KMS-11 (cell line): ENCODE measurements around the gene PAPOLB.

Experiments used
- H2AFZ ChIP-seq: fragments of 200-600 bp; sonication (generic); 2 replicates; pipeline ENCODE4 v1.6.1; 2016; ENCODE audit warnings: antibody characterized with exemption, mixed run types, low read depth
- H3K27ac ChIP-seq: fragments of 200-600 bp; sonication (generic); 2 replicates; pipeline ENCODE4 v1.6.1; 2016; ENCODE audit warnings: mild to moderate bottlenecking, mixed run types
- H3K27me3 ChIP-seq: fragments of 200-600 bp; sonication (generic); 2 replicates; pipeline ENCODE4 v1.6.1; 2017; ENCODE audit warnings: mild to moderate bottlenecking, low read depth, mixed run types, moderate library complexity; ENCODE audit not compliant: insufficient read depth
- H3K36me3 ChIP-seq: fragments of 200-600 bp; sonication (generic); 2 replicates; pipeline ENCODE4 v1.6.1; 2017; ENCODE audit warnings: mild to moderate bottlenecking, mixed run types; ENCODE audit not compliant: insufficient read depth
- H3K4me1 ChIP-seq: fragments of 200-600 bp; sonication (generic); 2 replicates; pipeline ENCODE4 v1.6.1; 2016; ENCODE audit warnings: mild to moderate bottlenecking, low read depth, mixed run types; ENCODE audit not compliant: poor library complexity, severe bottlenecking
- H3K4me2 ChIP-seq: fragments of 200-600 bp; sonication (generic); 2 replicates; pipeline ENCODE4 v1.7.0; 2016; ENCODE audit warnings: mild to moderate bottlenecking, mixed run types
- H3K4me3 ChIP-seq: fragments of 200-600 bp; sonication (generic); IDR thresholded peaks from 2 replicates; pipeline ENCODE4 v1.6.1; 2017; ENCODE audit warnings: low read depth, low read length, mixed read lengths; ENCODE audit not compliant: insufficient read depth
- H3K79me2 ChIP-seq: fragments of 200-600 bp; sonication (generic); 2 replicates; pipeline ENCODE4 v1.6.1; 2016; ENCODE audit warnings: low read depth, mixed run types; ENCODE audit not compliant: insufficient read depth
- H3K9ac ChIP-seq: fragments of 200-600 bp; sonication (generic); 2 replicates; pipeline ENCODE4 v1.6.1; 2016; ENCODE audit warnings: mild to moderate bottlenecking, mixed run types
- H4K20me1 ChIP-seq: fragments of 200-600 bp; sonication (generic); 2 replicates; pipeline ENCODE4 v1.6.1; 2016; ENCODE audit warnings: mild to moderate bottlenecking, mixed run types; ENCODE audit not compliant: insufficient read depth
- TF ChIP-seq, protein P1 (sequence below): fragments of 200-600 bp; sonication (generic); conservative IDR thresholded peaks from 2 replicates; pipeline ENCODE4 v1.6.1; 2017; ENCODE audit warnings: low read depth, mild to moderate bottlenecking, antibody characterized with exemption, low read length, moderate library complexity, mixed read lengths

The PAPOLB gene

DNA sequence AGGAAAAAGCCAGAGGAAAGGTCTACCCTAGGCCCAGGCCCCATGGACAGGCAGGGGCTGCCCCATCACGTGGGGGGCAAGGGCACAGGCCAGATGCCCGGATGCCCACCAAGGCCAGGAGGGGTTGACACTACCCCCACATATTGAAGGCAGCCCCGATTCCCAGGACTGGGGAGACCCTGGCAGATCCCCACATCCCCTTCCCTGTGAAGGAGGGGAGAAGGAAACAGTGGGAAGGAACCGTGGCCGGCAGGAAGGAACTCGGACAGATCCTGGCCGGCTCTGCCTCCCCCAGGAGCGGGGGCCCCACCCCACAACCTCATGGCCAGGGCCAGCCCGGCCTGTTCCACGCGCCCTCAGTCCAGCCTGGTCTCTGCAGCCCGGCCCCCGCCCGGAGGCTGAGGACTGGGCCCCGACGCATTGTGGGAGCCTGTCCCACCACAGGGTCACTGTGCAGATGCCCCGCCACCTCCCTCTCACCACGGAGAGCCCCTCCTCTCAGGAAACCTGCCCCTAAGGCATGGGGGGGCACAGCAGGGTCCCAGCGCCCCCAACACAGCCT is 41.3 kb downstream of the PAPOLB start:
- no peaks in the 10 kb centered on the region for H3K4me1 ChIP-seq
- no peak overlapping the region for H3K9ac ChIP-seq

DNA sequence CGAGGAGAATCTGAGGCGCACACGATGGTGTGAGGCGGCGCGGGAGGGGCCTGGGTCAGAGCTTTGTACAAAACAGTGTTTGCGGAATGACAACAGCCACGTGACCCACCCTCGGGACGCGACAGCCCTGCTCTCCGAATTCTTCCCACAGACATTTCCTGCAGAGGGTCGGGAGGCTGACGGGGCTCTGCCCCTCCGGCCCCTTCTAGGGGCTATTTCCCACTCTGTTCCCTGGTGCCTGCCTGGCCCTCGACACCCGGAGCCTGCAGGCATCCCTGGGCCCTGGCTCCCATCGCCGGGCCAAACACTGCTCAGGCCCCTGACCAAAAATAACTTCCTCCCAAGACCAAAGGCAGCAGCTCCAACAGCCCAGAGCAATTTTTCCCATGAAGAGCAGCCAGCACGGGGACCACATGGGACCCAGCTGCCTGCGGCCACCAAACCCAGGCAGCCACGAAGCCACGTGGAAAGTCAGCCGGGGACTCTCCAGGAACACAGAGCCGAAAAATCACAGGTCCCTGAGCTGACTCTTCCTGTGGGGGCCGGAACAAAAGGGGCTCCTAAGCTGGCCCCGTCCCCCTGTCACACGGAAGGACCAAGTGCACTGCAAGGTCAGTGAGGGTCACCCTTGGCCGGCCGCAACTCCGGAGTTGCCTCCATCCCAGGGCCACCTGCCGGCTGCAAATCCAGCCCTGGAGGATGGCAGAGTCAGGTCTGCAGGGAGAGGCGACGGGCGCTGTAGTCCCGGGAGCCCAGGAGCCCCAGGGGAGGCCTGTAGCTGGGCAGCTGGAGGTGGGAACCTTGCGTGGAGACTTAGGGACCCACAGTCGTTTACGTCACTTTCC is 42.0 kb downstream of the PAPOLB start:
- Histone ChIP-seq H2AFZ (no peak overlapping the region), H3K36me3 (no peaks in the 10 kb centered on the region), H3K4me2 (no peak overlapping the region), H3K79me2 (no peaks in the 10 kb centered on the region), H3K27me3 (no peaks in the 10 kb centered on the region), H4K20me1 (no peaks in the 10 kb centered on the region), H3K27ac (no peak overlapping the region), H3K4me1 (no peaks in the 10 kb centered on the region), H3K4me3 (no peak overlapping the region), H3K9ac (no peak overlapping the region)
- TF ChIP-seq, protein P1, sequence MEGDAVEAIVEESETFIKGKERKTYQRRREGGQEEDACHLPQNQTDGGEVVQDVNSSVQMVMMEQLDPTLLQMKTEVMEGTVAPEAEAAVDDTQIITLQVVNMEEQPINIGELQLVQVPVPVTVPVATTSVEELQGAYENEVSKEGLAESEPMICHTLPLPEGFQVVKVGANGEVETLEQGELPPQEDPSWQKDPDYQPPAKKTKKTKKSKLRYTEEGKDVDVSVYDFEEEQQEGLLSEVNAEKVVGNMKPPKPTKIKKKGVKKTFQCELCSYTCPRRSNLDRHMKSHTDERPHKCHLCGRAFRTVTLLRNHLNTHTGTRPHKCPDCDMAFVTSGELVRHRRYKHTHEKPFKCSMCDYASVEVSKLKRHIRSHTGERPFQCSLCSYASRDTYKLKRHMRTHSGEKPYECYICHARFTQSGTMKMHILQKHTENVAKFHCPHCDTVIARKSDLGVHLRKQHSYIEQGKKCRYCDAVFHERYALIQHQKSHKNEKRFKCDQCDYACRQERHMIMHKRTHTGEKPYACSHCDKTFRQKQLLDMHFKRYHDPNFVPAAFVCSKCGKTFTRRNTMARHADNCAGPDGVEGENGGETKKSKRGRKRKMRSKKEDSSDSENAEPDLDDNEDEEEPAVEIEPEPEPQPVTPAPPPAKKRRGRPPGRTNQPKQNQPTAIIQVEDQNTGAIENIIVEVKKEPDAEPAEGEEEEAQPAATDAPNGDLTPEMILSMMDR, result no peak

More for the DNA sequence above, 41.3 kb downstream of the PAPOLB start:
- Histone ChIP-seq H3K79me2 (no peaks in the 10 kb centered on the region), H2AFZ (no peak overlapping the region), H3K4me3 (no peak overlapping the region), H3K4me2 (no peak overlapping the region), H4K20me1 (no peaks in the 10 kb centered on the region), H3K27ac (no peak overlapping the region), H3K27me3 (no peaks in the 10 kb centered on the region), H3K36me3 (no peaks in the 10 kb centered on the region)
- TF ChIP-seq, protein P1, result no peak

DNA sequence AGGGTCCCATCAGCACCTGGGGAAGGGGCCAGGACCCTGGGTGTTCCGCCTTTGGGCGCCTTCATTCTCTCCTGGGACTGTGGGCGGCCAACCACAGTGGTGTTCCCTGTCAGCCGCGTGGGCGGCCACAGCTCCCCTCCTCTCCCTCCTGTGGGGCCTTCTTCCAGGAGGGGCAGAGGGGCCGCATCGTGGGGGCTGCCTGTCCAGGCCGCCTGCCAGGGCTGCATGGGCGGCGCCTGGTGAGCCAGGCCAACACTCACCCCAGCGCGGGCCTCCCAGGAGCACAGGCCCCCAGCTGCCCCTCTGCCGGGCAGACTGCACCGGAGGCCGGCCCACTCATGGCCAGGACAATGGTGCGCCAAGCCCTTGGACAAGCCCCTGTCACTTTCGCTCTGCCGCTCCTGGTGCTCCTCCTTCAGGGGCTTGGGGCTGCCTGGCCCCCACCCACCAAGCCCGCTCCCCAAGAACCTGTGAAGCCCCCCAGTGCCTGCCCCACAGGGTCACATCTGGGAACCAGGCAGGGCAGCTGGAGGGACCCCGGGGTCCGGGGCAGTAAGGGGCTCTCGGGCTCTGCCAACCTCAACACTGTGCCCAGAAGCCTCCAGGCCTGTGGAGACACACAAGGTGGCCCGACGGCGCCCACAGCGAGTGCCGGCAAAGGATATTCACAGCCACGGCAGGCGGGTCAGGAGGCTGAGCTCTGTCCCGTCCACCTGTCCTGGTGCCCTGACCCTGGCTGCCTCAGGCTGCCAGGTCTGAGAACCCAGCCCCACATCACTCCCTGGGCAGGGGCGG is 43.6 kb downstream of the PAPOLB start:
- H3K9ac ChIP-seq, result no peak overlapping the region
- H3K4me1 ChIP-seq, result no peaks in the 10 kb centered on the region
- no peak overlapping the region for H3K4me3 ChIP-seq
- no peaks in the 10 kb centered on the region for H3K79me2 ChIP-seq
- no peak overlapping the region for H2AFZ ChIP-seq
- TF ChIP-seq, protein P1, result no peak
- no peaks in the 10 kb centered on the region for H4K20me1 ChIP-seq
- H3K27me3 ChIP-seq, result no peaks in the 10 kb centered on the region
- no peaks in the 10 kb centered on the region for H3K36me3 ChIP-seq
- H3K27ac ChIP-seq, result no peak overlapping the region
- H3K4me2 ChIP-seq, result no peak overlapping the region

DNA sequence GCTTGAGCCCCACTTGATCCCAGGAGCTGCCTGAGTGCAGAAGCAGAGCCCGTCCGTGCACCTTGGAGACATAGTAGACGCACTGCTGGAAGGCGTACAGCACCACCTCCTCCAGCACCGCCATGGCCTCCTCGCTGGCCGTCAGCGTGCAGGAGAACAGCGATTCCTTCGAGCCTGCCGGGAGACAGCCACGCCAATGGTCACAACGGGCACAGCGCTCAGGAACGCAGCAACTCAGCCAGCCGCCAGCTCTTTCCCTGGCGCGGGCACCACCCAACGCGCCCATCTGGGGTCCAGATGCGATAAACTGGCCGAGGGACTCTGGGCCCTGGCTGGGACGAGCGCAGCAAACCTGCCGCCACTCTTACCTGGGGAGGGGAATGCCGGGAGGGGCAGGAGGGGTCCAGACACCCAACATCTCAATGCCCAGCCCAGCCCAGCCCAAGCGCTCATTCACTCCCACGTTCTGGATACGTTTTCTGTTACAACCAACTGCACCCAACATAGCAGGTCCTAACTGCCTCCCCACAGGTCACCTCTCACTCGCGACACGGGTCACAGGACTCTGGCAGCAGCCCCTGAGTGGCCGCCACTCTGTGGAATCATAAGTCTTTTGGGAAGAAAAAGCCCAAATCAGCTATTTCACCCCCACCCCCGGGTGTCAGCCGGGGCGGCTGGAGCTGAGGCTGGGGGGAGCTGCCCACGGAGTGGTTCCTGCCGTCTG is 44.5 kb downstream of the PAPOLB start:
- Histone ChIP-seq H3K4me2 (no peak overlapping the region), H3K36me3 (no peaks in the 10 kb centered on the region), H3K4me3 (no peak overlapping the region), H3K27ac (no peak overlapping the region), H2AFZ (no peak overlapping the region), H3K79me2 (no peaks in the 10 kb centered on the region), H3K4me1 (no peaks in the 10 kb centered on the region), H3K9ac (no peak overlapping the region), H4K20me1 (no peaks in the 10 kb centered on the region), H3K27me3 (no peaks in the 10 kb centered on the region)
- TF ChIP-seq, protein P1, result no peak
